RPMI7951 (cell line): ENCODE measurements around the gene SART1. TPM values are rescaled to one million over a fixed set of nuclear protein-coding genes. Genes with fewer than 3 reads are reported as not detected.
"Not testable (repeated sequence)": the region's sequence is repeated elsewhere in the genome, so short reads cannot be mapped to it uniquely, and the experiment has no call there.

Source experiments
- DNase-seq: peaks from one replicate; pipeline ENCODE4 v3.0.0-alpha.2; 2012; ENCODE audit warnings: low read depth
- total RNA-seq: library from RNA; depleted of rRNA; stranded (reverse); fragments of >200 nt; shearing (Covaris generic); gene quantifications from 2 replicates; pipeline ENCODE4 v1.2.3, GENCODE V29; 2014; rRNA removed

The SART1 gene
- total RNA-seq, 1 experiment from 2014 or later, result 39.4 TPM

- no peak for DNase-seq
These were observed 55.3 kb downstream of the SART1 start for GRCh38 chr11:66016793-66017177.

- no peak for DNase-seq
These were observed 55.8 kb downstream of the SART1 start for GRCh38 chr11:66017321-66017720.

GRCh38 chr11:66020212-66020611 is 58.7 kb downstream of the SART1 start:
- no peak for DNase-seq

- peak; percentile 91 for DNase-seq
These were observed 59.3 kb downstream of the SART1 start for GRCh38 chr11:66020618-66021357.

GRCh38 chr11:66022401-66023185 is 61.1 kb downstream of the SART1 start:
- peak; percentile 55 for DNase-seq

- DNase-seq, result not testable (repeated sequence)
These were observed 61.6 kb downstream of the SART1 start for GRCh38 chr11:66023186-66023440.

- no peak for DNase-seq
These were observed 64.5 kb downstream of the SART1 start, which contains the start of gene CATSPER1 for GRCh38 chr11:66026017-66026529. Gene CATSPER1, minus strand, starts transcription at chr11:66026479. Its CDS starts 100 bp downstream, at chr11:66026379.

Other genes with a start within 250 kb of the SART1 start
- gene KAT5, start 249.5 kb upstream of the SART1 start, total RNA-seq, result 36.8 and 47.9 TPM in 2 replicates
- gene RNASEH2C, start 240.9 kb upstream of the SART1 start, total RNA-seq, result 38.3 and 54.8 TPM in 2 replicates
- 4.2 and 6.7 TPM in 2 replicates for gene AP5B1, start 180.8 kb upstream of the SART1 start, total RNA-seq
- gene OVOL1, start 174.7 kb upstream of the SART1 start, total RNA-seq, result not detected in 2 replicates
- gene SNX32, start 127.8 kb upstream of the SART1 start, total RNA-seq, result 0.20 TPM in 1 of 2 replicates, not detected in the other
- 2,043 and 2,212 TPM in 2 replicates for gene CFL1, start 103.6 kb upstream of the SART1 start, total RNA-seq
- 38.9 and 40.6 TPM in 2 replicates for gene MUS81, start 101.3 kb upstream of the SART1 start, total RNA-seq
- gene EFEMP2, start 88.9 kb upstream of the SART1 start, total RNA-seq, result 5.4 and 8.4 TPM in 2 replicates
- 5.4 and 8.9 TPM in 2 replicates for gene CTSW, start 81.9 kb upstream of the SART1 start, total RNA-seq
- gene FIBP, start 73.3 kb upstream of the SART1 start, total RNA-seq, result 141 and 145 TPM in 2 replicates
- 34.7 and 61.6 TPM in 2 replicates for gene CCDC85B, start 71.1 kb upstream of the SART1 start, total RNA-seq
- 158 and 232 TPM in 2 replicates for gene FOSL1, start 61.3 kb upstream of the SART1 start, total RNA-seq
- gene C11orf68, start 42.7 kb upstream of the SART1 start, total RNA-seq, result 31.1 and 37.5 TPM in 2 replicates
- 405 and 548 TPM in 2 replicates for gene DRAP1, start 42.3 kb upstream of the SART1 start, total RNA-seq
- gene TSGA10IP, start 16.3 kb upstream of the SART1 start, total RNA-seq, result not detected in 2 replicates
- gene EIF1AD, start 40.4 kb downstream of the SART1 start, total RNA-seq, result 38.4 and 42.7 TPM in 2 replicates
- gene BANF1, start 40.8 kb downstream of the SART1 start, total RNA-seq, result 66.9 and 101 TPM in 2 replicates
- 0.60 and 1.5 TPM in 2 replicates for gene CST6, start 50.3 kb downstream of the SART1 start, total RNA-seq
- 0.20 and 0.36 TPM in 2 replicates for gene CATSPER1, start 64.7 kb downstream of the SART1 start, total RNA-seq
- not detected in 2 replicates for gene GAL3ST3, start 87.4 kb downstream of the SART1 start, total RNA-seq
- gene SF3B2, start 90.6 kb downstream of the SART1 start, total RNA-seq, result 198 and 205 TPM in 2 replicates
- 16.7 and 19.1 TPM in 2 replicates for gene PACS1, start 108.5 kb downstream of the SART1 start, total RNA-seq